DOHH2 (cell line): ENCODE results near the gene SLC28A1.

ENCODE experiments used
- H3F3A ChIP-seq: fragments of 200-600 bp; sonication (generic), shearing (Covaris generic); 2 replicates; pipeline ENCODE4 v1.6.0; 2016; ENCODE audit warnings: antibody characterized with exemption, mild to moderate bottlenecking; ENCODE audit not compliant: control insufficient read depth, insufficient read depth
- H3K27ac ChIP-seq: fragments of 200-600 bp; sonication (generic); 2 replicates; pipeline ENCODE4 v1.5.1; 2014; ENCODE audit warnings: low read depth, mild to moderate bottlenecking, low read length, moderate library complexity
- H3K27me3 ChIP-seq: fragments of 200-600 bp; sonication (generic); 2 replicates; pipeline ENCODE4 v1.6.1; 2014; ENCODE audit warnings: mild to moderate bottlenecking, low read length, mixed read lengths; ENCODE audit not compliant: control insufficient read depth
- H3K36me3 ChIP-seq: fragments of 200-600 bp; sonication (generic); 2 replicates; pipeline ENCODE4 v1.6.1; 2014; ENCODE audit warnings: mild to moderate bottlenecking, low read length, moderate library complexity, mixed read lengths; ENCODE audit not compliant: control insufficient read depth
- H3K4me1 ChIP-seq: fragments of 200-600 bp; sonication (generic); 2 replicates; pipeline ENCODE4 v1.6.1; 2014; ENCODE audit warnings: mild to moderate bottlenecking, low read length, mixed read lengths; ENCODE audit not compliant: control insufficient read depth
- H3K4me2 ChIP-seq: fragments of 200-600 bp; sonication (generic); 2 replicates; pipeline ENCODE4 v1.6.0; 2014; ENCODE audit warnings: mild to moderate bottlenecking, low read length, moderate library complexity
- H3K4me3 ChIP-seq: fragments of 200-600 bp; sonication (generic); 2 replicates; pipeline ENCODE4 v1.5.1; 2014; ENCODE audit warnings: mild to moderate bottlenecking, low read length, mixed read lengths
- H3K79me2 ChIP-seq: fragments of 200-600 bp; sonication (generic); 2 replicates; pipeline ENCODE4 v1.6.1; 2014; ENCODE audit warnings: mild to moderate bottlenecking, low read length, mixed read lengths; ENCODE audit not compliant: control insufficient read depth
- H3K9me2 ChIP-seq: fragments of 200-600 bp; sonication (generic); replicated peaks from 2 replicates; pipeline ENCODE4 v1.6.1; 2014; ENCODE audit warnings: mild to moderate bottlenecking, low read length, mixed read lengths; ENCODE audit not compliant: control insufficient read depth
- H3K9me3 ChIP-seq: fragments of 200-600 bp; sonication (generic); 2 replicates; pipeline ENCODE4 v1.6.1; 2014; ENCODE audit warnings: antibody characterized with exemption, low read length, mixed read lengths; ENCODE audit not compliant: control insufficient read depth, insufficient read depth
- H4K20me1 ChIP-seq: fragments of 200-600 bp; sonication (generic); 2 replicates; pipeline ENCODE4 v1.6.0; 2014; ENCODE audit warnings: low read depth, mild to moderate bottlenecking, antibody characterized with exemption, low read length, moderate library complexity; ENCODE audit not compliant: control insufficient read depth, insufficient read depth
- CTCF ChIP-seq: fragments of 200-600 bp; sonication (generic); IDR thresholded peaks from one replicate; pipeline ENCODE4 v1.5.1; 2014; ENCODE audit warnings: antibody characterized with exemption, mild to moderate bottlenecking, low read depth, low read length; ENCODE audit not compliant: poor library complexity, severe bottlenecking
- EZH2phosphoT487 ChIP-seq: fragments of 200-600 bp; sonication (generic); IDR thresholded peaks from 2 replicates; pipeline ENCODE4 v1.6.1; 2017; ENCODE audit warnings: borderline replicate concordance, mild to moderate bottlenecking, antibody characterized with exemption, low read length, moderate library complexity, mixed read lengths

SLC28A1 gene

GRCh38 chr15:84953136-84953535, 68.7 kb downstream of the SLC28A1 start:
- Histone ChIP-seq H3K36me3 (no peaks in the 10 kb centered on the region), H3F3A (no peaks in the 10 kb centered on the region), H3K4me1 (no peaks in the 10 kb centered on the region), H3K79me2 (no peaks in the 10 kb centered on the region), H3K9me3 (no peaks in the 10 kb centered on the region), H3K4me2 (no peak overlapping the region), H3K27me3 (peaks cover 21% of the 10 kb centered on the region), H3K27ac (no peak overlapping the region), H4K20me1 (no peaks in the 10 kb centered on the region), H3K4me3 (no peak overlapping the region), H3K9me2 (no peaks in the 10 kb centered on the region)
- no peak for TF ChIP-seq CTCF
- no peak for TF ChIP-seq EZH2phosphoT487

- H3K9me3 ChIP-seq, result no peaks in the 10 kb centered on the region
- H3K9me2 ChIP-seq, result no peaks in the 10 kb centered on the region
- H3F3A ChIP-seq, result no peaks in the 10 kb centered on the region
- no peaks in the 10 kb centered on the region for H3K36me3 ChIP-seq
- H3K4me1 ChIP-seq, result no peaks in the 10 kb centered on the region
- TF ChIP-seq CTCF (no peak), EZH2phosphoT487 (no peak)
- peaks cover 21% of the 10 kb centered on the region for H3K27me3 ChIP-seq
- no peak overlapping the region for H3K4me3 ChIP-seq
- H4K20me1 ChIP-seq, result no peaks in the 10 kb centered on the region
- H3K4me2 ChIP-seq, result no peak overlapping the region
- H3K27ac ChIP-seq, result no peak overlapping the region
- H3K79me2 ChIP-seq, result no peaks in the 10 kb centered on the region
These were observed 69.3 kb downstream of the SLC28A1 start for GRCh38 chr15:84953726-84954125.

GRCh38 chr15:84955089-84955848, 70.8 kb downstream of the SLC28A1 start:
- Histone ChIP-seq H3K9me2 (no peaks in the 10 kb centered on the region), H3K4me2 (no peak overlapping the region), H3K27me3 (peaks cover 15% of the 10 kb centered on the region), H4K20me1 (no peaks in the 10 kb centered on the region), H3K36me3 (no peaks in the 10 kb centered on the region), H3K4me1 (no peaks in the 10 kb centered on the region), H3F3A (no peaks in the 10 kb centered on the region), H3K79me2 (no peaks in the 10 kb centered on the region), H3K4me3 (no peak overlapping the region), H3K27ac (no peak overlapping the region), H3K9me3 (no peaks in the 10 kb centered on the region)
- TF ChIP-seq EZH2phosphoT487 (no peak), CTCF (peak; percentile 40)

- Histone ChIP-seq H3K36me3 (no peaks in the 10 kb centered on the region), H3K9me3 (no peaks in the 10 kb centered on the region), H3K4me1 (no peaks in the 10 kb centered on the region), H3K27me3 (peaks cover 18% of the 10 kb centered on the region), H3K27ac (no peak overlapping the region), H3K4me3 (no peak overlapping the region), H3F3A (no peaks in the 10 kb centered on the region), H3K9me2 (no peaks in the 10 kb centered on the region), H3K4me2 (no peak overlapping the region), H3K79me2 (no peaks in the 10 kb centered on the region), H4K20me1 (no peaks in the 10 kb centered on the region)
- TF ChIP-seq CTCF, result no peak
- TF ChIP-seq EZH2phosphoT487, result no peak
These were observed 71.7 kb downstream of the SLC28A1 start for GRCh38 chr15:84956199-84956598.
